ENCODE data around the gene ZNF611. TPM values are rescaled to one million over a fixed set of nuclear protein-coding genes. Genes with fewer than 3 reads are reported as not detected.
"Not testable (repeated sequence)": the region's sequence is repeated elsewhere in the genome, so short reads cannot be mapped to it uniquely, and the experiment has no call there.

Gene ZNF611
- 10.8 and 11.5 TPM in 2 replicates for total RNA-seq (2014; rRNA removed)
- 4.3 TPM for polyA plus RNA-seq (2012)

DNA sequence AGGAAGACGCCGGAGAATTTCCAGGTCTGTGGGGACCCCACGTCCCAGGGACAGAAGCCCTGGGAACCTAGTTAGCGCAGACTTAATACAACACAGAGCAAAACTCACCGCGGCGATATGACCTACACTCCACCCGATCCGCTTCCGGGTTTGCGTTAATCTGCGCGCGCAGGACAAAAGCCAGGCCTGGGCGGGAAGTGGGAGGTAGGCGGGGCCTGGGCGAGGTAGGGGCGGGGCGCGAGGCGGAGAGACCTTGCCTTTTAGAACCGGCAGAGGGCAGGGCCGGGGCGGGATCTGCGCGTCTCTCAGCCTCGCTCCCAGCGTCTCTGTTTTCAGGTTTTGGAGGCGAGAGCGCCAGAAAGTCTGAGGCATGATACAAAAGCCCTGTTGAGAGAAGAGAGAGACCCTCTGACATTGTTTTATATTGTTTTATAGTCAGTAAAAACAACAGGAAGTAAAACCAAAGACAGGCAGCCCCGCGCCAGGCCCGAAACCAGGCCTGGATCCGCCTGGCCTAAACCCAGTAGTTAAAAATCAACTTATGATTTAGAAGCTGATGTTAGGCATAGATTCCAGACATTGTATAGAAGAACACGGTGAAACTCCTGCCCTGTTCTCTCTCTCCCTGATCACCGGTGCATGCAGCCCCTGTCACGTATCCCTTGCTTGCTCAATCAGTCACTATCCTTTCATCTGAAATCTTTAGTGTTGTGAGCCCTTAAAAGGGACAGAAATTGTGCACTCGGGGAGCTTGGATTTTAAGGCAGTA, at the start of gene ZNF611:
ZNF611 (minus strand) TSS at position 152 of the 769 bp plus-strand sequence. CDS start 19,150 bp downstream, outside the sequence.
- peak; percentile 91 for DNase-seq (ENCODE audit: low read depth)

DNA sequence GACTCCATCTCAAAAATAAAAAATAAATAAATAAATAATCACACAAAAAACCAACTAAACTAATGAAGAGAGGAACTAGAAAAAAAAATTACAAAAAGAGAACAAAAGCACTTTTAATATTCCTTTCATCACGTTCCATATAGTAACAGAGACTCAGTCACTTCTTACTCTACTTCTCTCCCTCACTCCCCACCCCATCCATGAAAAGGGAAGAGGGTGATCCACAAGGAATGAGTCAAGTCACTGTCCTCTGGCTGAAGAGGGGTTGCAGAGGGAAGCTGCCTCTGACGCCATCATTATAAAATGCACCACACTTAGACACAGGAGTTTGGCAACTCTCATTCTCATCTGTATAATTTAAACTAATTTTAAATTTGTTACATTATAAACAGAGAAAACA, 48.0 kb upstream of the ZNF611 start:
- not testable (repeated sequence) for DNase-seq (ENCODE audit: low read depth)

DNA sequence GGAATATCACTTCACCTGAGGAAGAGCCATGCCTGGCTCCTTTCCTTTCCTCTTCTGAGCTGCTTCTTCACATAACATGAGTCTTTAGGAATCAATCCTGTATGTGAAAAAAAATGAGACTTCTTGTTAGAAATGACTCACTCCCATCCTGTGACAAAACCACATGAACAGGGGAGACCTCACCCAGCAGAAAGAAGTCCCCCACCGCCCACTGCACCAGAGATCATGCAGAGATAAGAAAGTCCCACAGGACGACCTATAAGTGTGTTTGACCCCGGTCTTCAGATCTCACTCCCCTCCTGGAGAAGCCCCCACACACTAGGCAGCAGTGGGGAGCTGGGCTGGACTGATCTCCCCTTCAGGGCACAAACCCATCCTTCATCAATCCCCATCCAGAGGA, 44.0 kb upstream of the ZNF611 start:
- no peak for DNase-seq (ENCODE audit: low read depth)

DNA sequence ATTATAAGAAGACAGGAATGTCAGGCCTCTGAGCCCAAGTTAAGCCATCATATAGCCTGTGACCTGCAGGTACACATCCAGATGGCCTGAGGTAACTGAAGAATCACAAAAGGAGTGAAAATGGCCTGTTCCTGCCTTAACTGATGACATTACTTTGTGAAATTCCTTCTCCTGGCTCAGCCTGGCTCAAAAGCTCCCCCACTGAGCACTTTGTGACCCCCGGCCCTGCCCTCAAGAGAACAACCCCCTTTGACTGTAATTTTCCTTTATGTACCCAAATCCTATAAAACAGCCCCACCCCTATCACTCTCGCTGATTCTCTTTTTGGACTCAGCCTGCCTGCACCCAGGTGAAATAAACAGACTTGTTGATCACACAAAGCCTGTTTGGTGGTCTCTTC, 21.6 kb upstream of the ZNF611 start:
- DNase-seq (ENCODE audit: low read depth), result not testable (repeated sequence)

DNA sequence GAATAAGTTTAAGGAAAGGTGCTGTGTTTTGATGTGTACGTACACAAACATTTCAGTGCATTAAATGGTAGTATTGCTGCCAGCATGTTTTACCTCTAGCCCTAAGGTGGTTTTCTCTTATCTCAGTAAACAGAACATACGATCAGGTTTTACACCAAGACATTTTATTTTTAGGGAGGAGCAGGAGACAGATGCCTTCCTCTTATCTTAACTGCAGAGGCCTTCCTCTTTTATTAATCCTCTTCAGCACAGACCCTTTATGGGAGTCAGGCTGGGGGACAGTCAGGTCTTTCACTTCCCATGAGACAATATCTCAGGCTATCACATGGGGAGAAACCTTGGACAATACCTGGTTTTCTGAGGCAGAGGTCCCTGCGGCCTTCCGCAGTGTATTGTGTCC, 14.9 kb upstream of the ZNF611 start:
- no peak for DNase-seq (ENCODE audit: low read depth)

DNA sequence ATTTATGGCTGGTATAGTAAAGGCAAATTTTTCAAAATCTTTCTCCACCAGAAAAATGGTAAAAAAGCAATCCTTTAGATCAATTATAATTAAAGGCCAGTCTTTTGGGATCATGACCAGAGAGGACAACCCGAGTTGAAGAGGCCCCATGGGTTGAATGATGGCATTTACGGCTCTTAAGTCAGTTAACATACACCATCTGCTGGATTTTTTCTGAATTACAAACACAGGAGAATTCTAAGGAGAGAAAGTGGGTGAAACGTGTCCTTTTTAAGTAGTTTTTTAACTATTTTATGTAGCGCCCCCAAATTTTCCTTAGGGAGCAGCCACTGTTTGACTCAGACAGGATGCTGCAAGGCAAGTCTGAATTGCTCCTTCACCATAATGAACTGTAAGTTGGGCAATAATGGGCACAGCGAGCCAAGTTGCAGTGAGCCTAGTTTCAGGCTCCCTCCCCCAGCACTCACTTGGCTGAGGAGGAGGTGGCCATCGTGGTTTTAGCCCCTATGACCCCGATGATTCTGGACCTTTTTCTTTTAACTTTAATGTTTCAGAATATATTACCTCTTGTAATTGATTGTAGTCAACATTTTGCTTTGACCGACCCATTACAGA, 13.6 kb upstream of the ZNF611 start:
- DNase-seq (ENCODE audit: low read depth), result peak; percentile 54

DNA sequence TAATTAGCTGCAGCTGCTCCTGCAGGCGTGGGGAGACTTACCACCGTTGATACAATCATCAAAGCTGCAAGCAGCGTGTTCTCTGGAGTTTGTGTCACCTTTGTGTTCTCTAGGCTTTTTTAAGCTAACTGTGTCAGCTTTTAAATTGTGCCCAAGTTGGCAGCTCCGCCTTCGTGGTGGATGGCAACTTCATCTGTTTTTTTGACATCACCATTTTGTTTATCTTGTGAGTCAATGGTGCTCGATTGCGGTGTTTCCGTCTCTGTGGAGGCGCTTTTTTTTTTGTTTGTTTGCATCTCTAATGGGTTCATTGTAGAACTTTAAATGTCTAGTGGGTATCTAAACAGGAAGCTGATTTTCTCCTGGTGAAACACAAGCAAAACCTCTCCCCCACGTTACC, 11.1 kb upstream of the ZNF611 start:
- peak; percentile 41 for DNase-seq (ENCODE audit: low read depth)

DNA sequence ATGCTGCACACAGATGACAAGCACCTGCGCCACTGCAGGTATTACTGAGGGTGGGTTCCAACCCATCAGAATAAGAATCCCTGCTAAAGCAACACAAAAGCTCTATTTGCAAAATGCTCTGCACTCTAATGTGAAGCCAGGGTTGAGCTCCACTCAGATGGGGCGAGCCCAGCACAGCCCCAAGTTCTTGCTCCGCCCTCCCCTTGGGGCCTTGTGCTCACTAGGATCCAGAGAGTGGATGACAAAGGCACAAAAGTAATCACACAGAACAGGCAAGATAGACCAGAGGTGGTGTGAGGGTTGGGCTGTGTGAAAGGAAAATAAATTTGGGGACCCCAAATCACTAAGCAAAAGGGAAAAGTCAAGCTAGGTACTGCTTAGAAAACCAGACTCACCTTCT, 8.2 kb upstream of the ZNF611 start:
- DNase-seq (ENCODE audit: low read depth), result no peak

DNA sequence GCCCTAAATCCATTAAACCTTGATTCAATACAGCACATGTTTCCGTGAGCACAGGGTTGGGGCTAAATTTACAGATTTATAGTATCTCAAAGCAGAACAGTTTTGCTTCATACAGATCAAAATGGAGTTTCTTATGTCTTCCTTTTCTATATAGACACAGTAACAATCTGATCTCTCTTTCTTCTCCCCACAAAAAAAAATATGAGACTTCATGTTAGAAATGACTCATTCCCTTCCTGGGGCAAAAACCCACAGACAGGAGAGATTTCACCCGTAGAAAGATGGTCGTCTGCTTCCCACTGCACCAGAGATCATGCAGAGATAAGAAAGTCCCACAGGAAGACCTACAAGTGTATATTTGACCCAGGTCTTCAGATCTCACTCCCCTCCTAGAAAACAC, 7.7 kb upstream of the ZNF611 start:
- no peak for DNase-seq (ENCODE audit: low read depth)

DNA sequence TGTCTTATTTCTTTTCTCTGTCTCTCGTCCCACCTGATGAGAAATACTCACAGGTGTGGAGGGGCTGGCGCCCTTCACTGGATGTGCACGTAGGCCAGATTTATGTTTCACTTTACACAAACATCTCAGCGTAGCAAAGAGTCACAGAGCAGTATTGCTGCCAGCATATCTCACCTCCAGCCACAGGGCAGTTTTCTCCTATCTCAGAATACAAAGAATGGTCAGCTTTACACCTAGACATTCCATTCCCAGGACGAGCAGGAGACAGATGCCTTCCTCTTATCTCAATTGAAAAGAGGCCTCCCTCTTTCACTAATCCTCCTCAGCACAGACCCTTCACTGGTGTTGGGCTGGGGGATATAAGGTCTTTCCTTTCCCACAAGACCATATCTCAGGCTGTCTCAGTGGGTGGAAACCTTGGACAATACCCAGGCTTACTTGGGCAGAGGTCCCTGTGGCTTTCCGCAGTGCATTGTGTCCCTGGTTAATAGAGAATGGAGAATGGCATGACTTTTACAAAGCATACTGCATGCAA, 7.2 kb upstream of the ZNF611 start:
- no peak for DNase-seq (ENCODE audit: low read depth)

DNA sequence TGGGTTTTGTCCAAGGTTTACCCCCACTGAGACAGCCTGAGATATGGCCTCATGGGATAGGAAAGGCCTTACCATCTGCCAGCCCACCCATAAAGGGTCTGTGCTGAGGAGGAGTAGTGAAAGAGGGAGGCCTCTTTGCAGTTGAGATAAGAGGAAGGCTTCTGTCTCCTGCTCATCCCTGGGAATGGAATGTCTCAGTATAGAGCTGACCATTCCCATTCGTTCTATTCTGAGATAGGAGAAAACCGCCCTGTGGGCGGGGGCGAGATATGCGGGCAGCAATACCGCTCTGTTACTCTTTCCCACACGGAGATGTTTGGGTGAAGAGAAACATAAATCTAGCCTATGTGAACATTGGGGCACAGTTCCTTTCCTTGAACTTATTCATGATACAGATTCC, 6.5 kb upstream of the ZNF611 start:
- not testable (repeated sequence) for DNase-seq (ENCODE audit: low read depth)

DNA sequence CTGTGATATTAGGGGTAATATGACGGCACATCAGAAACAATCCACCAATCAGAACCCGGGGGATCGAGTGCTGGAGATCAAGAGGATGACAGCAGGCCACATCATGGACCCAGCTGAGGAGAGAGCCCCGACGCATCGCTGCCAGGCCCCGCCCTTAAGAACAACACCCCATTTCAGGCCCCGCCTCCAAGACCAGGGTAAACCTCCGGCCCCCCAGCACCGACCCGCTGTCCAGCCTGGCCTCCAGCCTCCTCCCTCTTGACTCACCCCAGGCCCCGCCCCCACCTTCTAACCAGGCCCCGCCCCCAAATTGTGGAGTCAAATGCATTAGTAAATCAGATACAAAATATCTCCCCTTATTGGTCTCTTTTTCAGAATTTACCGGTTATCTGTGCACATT, 4.7 kb upstream of the ZNF611 start:
- no peak for DNase-seq (ENCODE audit: low read depth)

DNA sequence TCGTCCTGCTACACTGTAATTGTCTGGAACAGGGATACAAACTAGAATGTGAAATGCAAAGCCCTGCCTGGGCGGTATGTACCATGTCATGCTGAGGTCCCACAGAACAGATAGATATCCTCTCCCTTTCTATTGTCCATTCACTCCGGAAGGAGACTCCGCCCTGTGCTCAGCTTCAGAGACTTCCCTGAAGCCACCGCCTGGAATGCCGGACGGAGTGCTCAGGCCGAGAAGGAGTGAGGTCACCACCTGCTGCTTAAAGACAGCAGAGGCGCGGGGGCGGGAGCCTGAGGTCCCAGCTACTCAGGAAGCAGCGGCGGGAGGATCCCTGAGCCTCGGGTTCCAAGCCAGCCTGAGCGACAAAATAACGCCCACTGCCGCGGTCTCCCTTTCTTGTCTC, 890 bp upstream of the ZNF611 start:
- peak; percentile 2 for DNase-seq (ENCODE audit: low read depth)

DNA sequence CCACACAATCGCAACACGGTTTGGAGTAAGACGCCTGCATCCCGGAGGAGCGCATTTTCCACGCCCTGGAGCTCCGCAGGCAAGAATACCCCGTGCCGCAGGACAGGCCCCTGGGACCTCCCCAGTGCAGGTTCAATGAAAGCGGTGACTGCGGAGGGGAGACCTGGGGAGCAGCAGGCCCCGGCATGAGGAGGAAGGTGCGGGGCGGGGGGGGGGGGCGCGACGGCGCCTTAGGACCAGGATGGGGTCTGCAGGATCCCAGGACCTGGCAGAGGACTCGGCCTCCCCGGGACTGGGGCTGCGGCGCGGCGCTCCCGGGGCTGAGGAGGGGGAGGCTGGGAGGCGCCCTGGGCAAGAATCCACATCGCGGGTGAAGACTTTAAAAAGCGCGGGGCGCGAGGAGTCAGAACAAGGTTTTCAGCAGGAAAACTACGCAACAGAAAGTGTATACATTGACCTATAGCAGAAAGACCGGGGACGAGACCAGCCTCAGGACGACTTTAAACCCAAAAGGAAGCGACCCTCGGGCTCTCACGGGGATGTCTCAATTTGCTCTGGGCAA, 432 bp downstream of the ZNF611 start:
- peak; percentile 9 for DNase-seq (ENCODE audit: low read depth)

DNA sequence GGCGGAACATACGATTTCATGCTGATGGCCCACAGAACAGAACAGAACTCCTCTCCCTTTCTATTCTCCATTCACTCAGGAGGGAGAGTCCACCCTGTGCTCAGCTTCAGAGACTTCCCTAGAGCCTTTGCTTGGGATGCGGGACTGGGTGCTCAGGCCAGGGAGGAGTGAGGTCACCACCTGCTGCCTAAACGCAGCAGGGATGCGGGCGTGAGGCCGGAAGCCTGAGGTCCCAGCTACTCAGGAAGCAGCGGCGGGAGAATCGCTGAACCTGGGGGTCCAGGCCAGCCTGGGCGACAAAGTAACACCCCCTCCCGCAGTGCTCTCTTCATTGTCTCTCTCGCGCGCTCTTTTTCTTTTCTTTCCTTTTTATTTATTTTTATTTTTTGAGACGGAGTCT, 8.8 kb downstream of the ZNF611 start:
- not testable (repeated sequence) for DNase-seq (ENCODE audit: low read depth)

DNA sequence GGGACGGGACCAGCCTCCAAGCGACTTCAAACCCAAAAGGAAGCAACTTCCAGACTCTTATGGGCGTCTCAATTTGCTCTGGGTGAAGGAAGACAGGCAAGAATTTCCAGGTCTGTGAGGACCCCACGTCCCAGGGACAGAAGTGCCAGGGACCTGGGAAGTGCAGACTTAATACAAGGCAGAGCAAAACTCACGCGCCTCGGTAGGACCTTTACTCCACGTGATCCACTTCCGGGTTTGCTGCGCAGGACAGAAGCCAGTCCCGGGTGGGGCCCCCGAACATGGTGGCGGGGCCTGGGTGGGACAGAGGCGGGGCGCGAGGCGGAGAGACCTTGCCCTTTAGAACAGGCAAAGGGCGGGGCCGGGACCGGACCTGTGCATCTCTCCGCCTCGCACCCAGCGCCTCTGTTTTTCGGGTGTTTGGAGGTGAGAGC, 9.3 kb downstream of the ZNF611 start:
- DNase-seq (ENCODE audit: low read depth), result no peak

DNA sequence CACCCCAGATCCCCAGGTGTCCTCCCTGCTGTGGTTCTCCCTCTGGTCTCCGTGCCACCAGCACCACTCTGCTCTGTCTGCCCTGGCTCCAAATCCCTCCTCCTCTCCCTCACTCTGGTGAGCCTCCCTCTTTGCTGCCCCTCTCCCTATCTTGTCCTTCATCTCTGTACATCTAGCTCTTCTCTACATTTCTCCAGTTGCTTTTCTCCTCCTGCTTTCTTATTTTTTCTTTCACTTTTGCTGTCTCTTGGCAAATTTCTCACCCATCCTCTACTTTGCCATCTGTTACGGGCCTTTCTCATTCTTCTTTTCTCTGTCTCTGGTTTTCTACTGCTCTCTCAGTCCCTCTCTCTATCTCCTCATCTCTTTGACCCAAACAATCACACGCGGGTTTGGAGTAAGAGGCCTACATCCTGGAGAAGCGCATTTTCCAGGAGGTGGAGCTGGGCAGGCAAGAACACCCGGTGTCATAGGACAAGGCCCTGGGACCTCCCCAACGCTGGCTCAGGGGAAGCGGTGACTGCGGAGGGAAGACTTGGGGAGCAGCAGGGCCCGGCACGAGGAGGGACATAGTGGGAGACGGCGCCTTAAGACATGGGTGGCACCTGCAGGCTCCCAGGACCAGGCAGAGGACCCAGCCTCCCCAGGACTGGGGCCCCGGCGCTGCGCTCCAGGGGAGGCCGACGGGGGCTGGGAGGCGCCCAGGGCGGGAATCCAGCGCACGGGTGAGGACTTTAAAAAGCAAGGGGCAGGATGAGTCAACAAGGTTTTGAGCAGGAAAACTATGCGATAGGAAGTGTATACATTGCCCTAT, 9.9 kb downstream of the ZNF611 start:
- no peak for DNase-seq (ENCODE audit: low read depth)

DNA sequence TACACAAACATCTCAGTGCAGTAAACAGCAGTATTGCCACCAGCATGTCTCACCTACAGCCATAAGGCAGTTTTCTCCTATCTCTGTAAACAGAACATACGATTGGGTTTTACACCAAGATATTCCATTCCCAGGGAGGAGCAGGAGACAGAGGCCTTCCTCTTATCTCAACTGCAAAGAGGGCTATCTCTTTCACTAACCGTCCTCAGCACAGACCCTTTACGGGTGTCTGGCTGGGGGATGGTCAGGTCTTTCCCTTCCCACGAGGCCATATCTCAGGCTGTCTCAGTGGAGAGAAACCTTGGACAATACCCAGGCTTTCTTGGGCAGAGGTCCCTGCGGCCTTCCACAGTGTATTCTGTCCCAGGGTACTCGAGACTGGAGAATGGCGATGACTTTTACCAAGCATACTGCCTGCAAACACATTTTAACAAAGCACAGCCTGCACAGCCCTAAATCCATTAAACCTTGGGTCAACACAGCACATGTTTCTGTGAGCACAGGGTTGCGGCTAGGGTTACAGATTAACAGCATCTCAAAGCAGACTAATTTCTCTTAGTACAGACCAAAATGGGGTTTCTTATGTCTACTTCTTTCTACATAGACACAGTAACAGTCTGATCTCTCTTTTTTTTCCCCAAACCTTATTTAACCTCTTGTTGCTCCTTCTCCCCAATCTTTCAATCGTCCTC, 10.8 kb downstream of the ZNF611 start:
- DNase-seq (ENCODE audit: low read depth), result not testable (repeated sequence)

DNA sequence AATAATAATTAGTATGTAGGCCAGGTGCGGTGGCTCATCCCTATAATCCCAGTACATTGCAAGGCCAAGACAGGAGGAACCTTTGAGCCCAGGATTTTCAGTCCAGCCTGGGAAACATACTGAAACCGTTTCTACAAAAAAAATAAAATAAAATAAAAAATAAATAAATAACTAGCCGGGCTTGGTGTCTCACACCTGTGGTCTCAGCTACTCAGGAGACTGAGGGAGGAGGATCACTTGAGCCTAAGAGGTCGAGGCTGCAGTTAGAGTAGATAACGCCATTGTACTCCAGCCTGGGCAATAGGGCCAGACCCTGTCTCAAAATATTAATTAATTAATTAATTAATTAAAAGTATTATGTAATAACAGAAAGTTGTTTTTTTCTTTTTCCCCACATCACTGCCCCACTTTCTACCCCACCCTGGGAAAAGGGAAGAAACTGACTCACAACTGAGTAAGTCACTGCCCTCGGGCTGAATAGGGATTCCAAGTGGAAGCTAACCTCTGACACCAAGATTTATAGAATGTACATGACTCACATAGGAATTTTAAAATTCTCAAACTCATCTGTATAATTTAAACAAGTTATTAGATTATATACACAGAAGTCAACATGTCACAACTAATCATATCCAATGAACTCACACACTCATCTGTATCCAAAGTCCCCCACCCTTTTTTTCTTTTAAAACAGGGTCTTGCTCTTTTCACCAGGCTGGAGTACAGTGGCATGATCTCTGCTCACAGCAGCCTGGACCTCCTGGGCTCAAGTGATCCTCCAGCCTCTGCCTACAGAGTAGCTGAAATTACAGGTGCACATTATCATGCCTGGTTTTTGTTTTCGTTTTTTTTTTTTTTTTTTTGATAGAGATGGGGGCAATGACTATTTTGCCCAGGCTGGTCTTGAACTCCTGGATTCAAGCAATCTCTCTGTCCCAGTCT, 12.5 kb downstream of the ZNF611 start:
- DNase-seq (ENCODE audit: low read depth), result peak; percentile 75

DNA sequence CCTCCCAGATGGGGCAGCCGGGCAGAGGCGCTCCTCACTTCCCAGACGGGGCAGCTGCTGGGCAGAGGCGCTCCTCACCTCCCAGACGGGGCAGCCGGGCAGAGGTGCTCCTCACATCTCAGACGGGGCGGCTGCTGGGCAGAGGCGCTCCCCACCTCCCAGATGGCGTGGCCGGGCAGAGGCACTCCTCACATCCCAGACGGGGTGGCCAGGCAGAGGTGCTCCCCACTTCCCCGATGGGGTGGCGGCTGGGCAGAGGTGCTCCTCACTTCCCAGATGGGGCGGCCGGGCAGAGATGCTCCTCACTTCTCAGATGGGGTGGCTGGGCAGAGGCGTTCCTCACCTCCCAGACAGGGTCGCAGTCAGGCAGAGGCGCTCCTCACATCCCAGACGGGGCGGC, 14.3 kb downstream of the ZNF611 start:
- not testable (repeated sequence) for DNase-seq (ENCODE audit: low read depth)

All from LHCN-M2 (cell line).